ENCODE measurements around the gene LAS1L.
"Not testable (repeated sequence)": the region's sequence is repeated elsewhere in the genome, so short reads cannot be mapped to it uniquely, and the experiment has no call there.

Gene LAS1L

GRCh38 chrX:65534450-65535292 lies at the start of gene LAS1L:
Gene LAS1L (minus strand): TSS chrX:65534787. CDS start chrX:65534715, 72 bp downstream.
- DNase-seq (ENCODE audit: low read depth): peak; percentile 77

GRCh38 chrX:65582450-65583082 lies 48.0 kb upstream of the LAS1L start:
- no peak for DNase-seq (ENCODE audit: low read depth)

GRCh38 chrX:65581661-65582339 lies 47.2 kb upstream of the LAS1L start:
- DNase-seq (ENCODE audit: low read depth): no peak

- DNase-seq (ENCODE audit: low read depth): no peak
Observed at GRCh38 chrX:65578346-65578745, 43.8 kb upstream of the LAS1L start.

GRCh38 chrX:65576160-65576559 lies 41.6 kb upstream of the LAS1L start:
- DNase-seq (ENCODE audit: low read depth): no peak

- DNase-seq (ENCODE audit: low read depth): no peak
Observed at GRCh38 chrX:65575022-65575421, 40.4 kb upstream of the LAS1L start.

GRCh38 chrX:65574356-65574755 lies 39.8 kb upstream of the LAS1L start:
- no peak for DNase-seq (ENCODE audit: low read depth)

GRCh38 chrX:65572971-65573370 lies 38.4 kb upstream of the LAS1L start:
- DNase-seq (ENCODE audit: low read depth): no peak

GRCh38 chrX:65562850-65563249 lies 28.3 kb upstream of the LAS1L start:
- DNase-seq (ENCODE audit: low read depth): not testable (repeated sequence)

GRCh38 chrX:65551489-65552339 lies 17.1 kb upstream of the LAS1L start:
- no peak for DNase-seq (ENCODE audit: low read depth)

GRCh38 chrX:65551086-65551485 lies 16.5 kb upstream of the LAS1L start:
- no peak for DNase-seq (ENCODE audit: low read depth)

GRCh38 chrX:65545456-65545855 lies 10.9 kb upstream of the LAS1L start:
- no peak for DNase-seq (ENCODE audit: low read depth)

GRCh38 chrX:65537229-65537628 lies 2.6 kb upstream of the LAS1L start:
- DNase-seq (ENCODE audit: low read depth): no peak

- no peak for DNase-seq (ENCODE audit: low read depth)
Observed at GRCh38 chrX:65536291-65536690, 1.7 kb upstream of the LAS1L start.

GRCh38 chrX:65532016-65532415 lies 2.6 kb downstream of the LAS1L start:
- DNase-seq (ENCODE audit: low read depth): no peak

- no peak for DNase-seq (ENCODE audit: low read depth)
Observed at GRCh38 chrX:65528705-65529340, 5.8 kb downstream of the LAS1L start.

- DNase-seq (ENCODE audit: low read depth): no peak
Observed at GRCh38 chrX:65528293-65528692, 6.3 kb downstream of the LAS1L start.

GRCh38 chrX:65524139-65524538 lies 10.4 kb downstream of the LAS1L start:
- DNase-seq (ENCODE audit: low read depth): no peak

GRCh38 chrX:65522739-65523372 lies 11.7 kb downstream of the LAS1L start:
- DNase-seq (ENCODE audit: low read depth): peak; percentile 32

- DNase-seq (ENCODE audit: low read depth): not testable (repeated sequence)
Observed at GRCh38 chrX:65519530-65519929, 15.1 kb downstream of the LAS1L start.

GRCh38 chrX:65518980-65519379 lies 15.6 kb downstream of the LAS1L start:
- not testable (repeated sequence) for DNase-seq (ENCODE audit: low read depth)

All from non-pigmented ciliary epithelial cell (primary cell).